H7 (cell line): Measurements from ENCODE around the gene SHB. TPM values are rescaled to one million over a fixed set of nuclear protein-coding genes. Genes with fewer than 3 reads are reported as not detected.
"Not testable (repeated sequence)": the region's sequence is repeated elsewhere in the genome, so short reads cannot be mapped to it uniquely, and the experiment has no call there.

Experiments
- DNase-seq: peaks from one replicate; pipeline ENCODE4 v3.0.0; 2012
- H3K27me3 ChIP-seq: 2 replicates; pipeline ENCODE4 v1.6.0; 2011; ENCODE audit warnings: mild to moderate bottlenecking, low read length; ENCODE audit not compliant: control insufficient read depth, insufficient read depth
- H3K36me3 ChIP-seq: replicated peaks from 2 replicates; pipeline ENCODE4 v1.5.1; 2011; ENCODE audit warnings: low read length; ENCODE audit not compliant: control insufficient read depth, insufficient read depth
- H3K4me3 ChIP-seq: 2 replicates; pipeline ENCODE4 v1.5.1; 2011; ENCODE audit warnings: low read depth, mild to moderate bottlenecking, control low read depth, low read length, moderate library complexity; ENCODE audit not compliant: insufficient read depth
- total RNA-seq: library from RNA; depleted of rRNA; stranded (reverse); fragments of >200 nt; shearing (Covaris generic); gene quantifications from 2 replicates; pipeline ENCODE4 v1.2.3, GENCODE V29; 2014

Gene SHB
- total RNA-seq, 1 experiment from 2014 or later: 18.0 TPM

- H3K27me3 ChIP-seq: no peaks in the 10 kb centered on the region
- DNase-seq: no peak
- H3K4me3 ChIP-seq: no peak overlapping the region
- H3K36me3 ChIP-seq: no peaks in the 10 kb centered on the region; the same call in 1 of the 2 replicates
Measured at GRCh38 chr9:37902131-37902530, 166.9 kb downstream of the SHB start.

- H3K4me3 ChIP-seq: no peak overlapping the region
- H3K36me3 ChIP-seq: peaks cover 3% of the 10 kb centered on the region
- DNase-seq: no peak
- H3K27me3 ChIP-seq: no peaks in the 10 kb centered on the region
Measured at GRCh38 chr9:37899041-37899440, 170.0 kb downstream of the SHB start.

- no peak overlapping the region for H3K4me3 ChIP-seq
- H3K36me3 ChIP-seq: peaks cover 4% of the 10 kb centered on the region
- H3K27me3 ChIP-seq: no peaks in the 10 kb centered on the region
- DNase-seq: no peak
Measured at GRCh38 chr9:37897665-37898064, 171.4 kb downstream of the SHB start.

GRCh38 chr9:37892063-37892462, 177.0 kb downstream of the SHB start:
- H3K4me3 ChIP-seq: no peak overlapping the region
- no peaks in the 10 kb centered on the region for H3K27me3 ChIP-seq
- H3K36me3 ChIP-seq: peaks cover 4% of the 10 kb centered on the region

GRCh38 chr9:37891042-37891441, 178.0 kb downstream of the SHB start:
- H3K36me3 ChIP-seq, H3K27me3 ChIP-seq: not testable (repeated sequence)

More at GRCh38 chr9:37892063-37892462, 177.0 kb downstream of the SHB start:
- DNase-seq: no peak

GRCh38 chr9:37889536-37889935, 179.5 kb downstream of the SHB start:
- DNase-seq: no peak
- H3K27me3 ChIP-seq: no peaks in the 10 kb centered on the region
- peaks cover 1% of the 10 kb centered on the region; the same call in 1 of the 2 replicates for H3K36me3 ChIP-seq
- no peak overlapping the region for H3K4me3 ChIP-seq

More at GRCh38 chr9:37891042-37891441, 178.0 kb downstream of the SHB start:
- not testable (repeated sequence) for H3K4me3 ChIP-seq, DNase-seq

- H3K4me3 ChIP-seq, H3K36me3 ChIP-seq, DNase-seq, H3K27me3 ChIP-seq: not testable (repeated sequence)
Measured at GRCh38 chr9:37887977-37888583, 180.9 kb downstream of the SHB start.

- H3K36me3 ChIP-seq: peaks cover 1% of the 10 kb centered on the region; the same call in 1 of the 2 replicates
- DNase-seq: no peak
- H3K4me3 ChIP-seq: no peak overlapping the region
- H3K27me3 ChIP-seq: no peaks in the 10 kb centered on the region
Measured at GRCh38 chr9:37880916-37881479, 188.0 kb downstream of the SHB start.

- Histone ChIP-seq H3K4me3 (no peak overlapping the region), H3K36me3 (peaks cover 1% of the 10 kb centered on the region; the same call in 1 of the 2 replicates), H3K27me3 (no peaks in the 10 kb centered on the region)
- no peak for DNase-seq
Measured at GRCh38 chr9:37876376-37876775, 192.7 kb downstream of the SHB start.

- Histone ChIP-seq H3K36me3 (no peaks in the 10 kb centered on the region; the same call in 1 of the 2 replicates), H3K27me3 (no peaks in the 10 kb centered on the region), H3K4me3 (no peak overlapping the region)
- DNase-seq: no peak
Measured at GRCh38 chr9:37873955-37874354, 195.1 kb downstream of the SHB start.

- Histone ChIP-seq H3K27me3 (no peaks in the 10 kb centered on the region), H3K4me3 (no peak overlapping the region), H3K36me3 (no peaks in the 10 kb centered on the region)
- DNase-seq: no peak
Measured at GRCh38 chr9:37870799-37871176, 198.2 kb downstream of the SHB start.

GRCh38 chr9:37870081-37870798, 198.8 kb downstream of the SHB start:
- no peak for DNase-seq
- Histone ChIP-seq H3K4me3 (no peak overlapping the region), H3K36me3 (no peaks in the 10 kb centered on the region), H3K27me3 (no peaks in the 10 kb centered on the region)
